SH-SY5Y (cell line): Measurements from ENCODE around the gene AGXT2.

Experiments
- GATA2 ChIP-seq: IDR thresholded peaks from 2 replicates; pipeline ENCODE4 v1.6.1; 2011; ENCODE audit warnings: mild to moderate bottlenecking, low read depth, low read length
- GATA3 ChIP-seq: IDR thresholded peaks from 2 replicates; pipeline ENCODE4 v1.6.1; 2011; ENCODE audit warnings: low read depth, mild to moderate bottlenecking, low read length, moderate library complexity

DNA sequence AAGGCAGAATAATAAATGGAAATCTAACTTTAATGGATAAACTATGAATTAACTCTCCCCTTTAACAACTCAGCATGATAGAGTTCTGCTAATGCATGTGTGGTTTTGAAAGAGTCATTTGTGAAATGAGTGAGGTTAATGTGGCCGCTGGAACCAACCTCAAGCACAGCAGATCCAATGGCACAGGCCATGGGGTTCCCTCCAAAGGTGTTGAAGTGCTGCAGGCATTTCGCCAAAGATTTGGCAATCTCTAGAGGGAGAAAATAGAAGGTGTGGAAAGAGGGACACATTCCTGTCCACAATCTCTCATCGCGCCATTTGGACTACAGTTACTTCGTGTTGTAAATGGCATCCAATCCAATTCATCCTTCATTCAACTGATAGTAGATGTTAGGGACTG lies 35.0 kb downstream of the AGXT2 start:
- TF ChIP-seq GATA3 (no peak), GATA2 (no peak)
